Uterus (tissue), 4 donors: ENCODE results near the gene UGT1A7. TPM values are rescaled to one million over a fixed set of nuclear protein-coding genes. Genes with fewer than 3 reads are reported as not detected.
"Not testable (repeated sequence)": the region's sequence is repeated elsewhere in the genome, so short reads cannot be mapped to it uniquely, and the experiment has no call there.

Experiments used
- DNase-seq, 2 donors: peaks; one replicate each; pipeline ENCODE4 v3.0.0-alpha.2; 2019 to 2020
- H3K27ac ChIP-seq, 2 donors: fragments of 200-600 bp; sonication (generic); 1 replicate in 1 of 2; 2 replicates in 1 of 2; pipeline ENCODE4 v1.5.1; 2016 to 2018
- H3K27me3 ChIP-seq, 2 donors: fragments of 200-600 bp; sonication (generic); one replicate each; pipeline ENCODE4 v1.5.1; 2018 to 2019; ENCODE audit warnings: control low read depth in 1 of 2
- H3K36me3 ChIP-seq, 2 donors: fragments of 200-600 bp; sonication (generic); one replicate each; pipeline ENCODE4 v1.5.1; 2019; ENCODE audit warnings: control low read depth in 1 of 2
- H3K4me1 ChIP-seq, 2 donors: fragments of 200-600 bp; sonication (generic); one replicate each; pipeline ENCODE4 v1.5.1; 2018 to 2019; ENCODE audit warnings: control low read depth in 1 of 2
- H3K4me3 ChIP-seq, 2 donors: fragments of 200-600 bp; sonication (generic); 1 replicate in 1 of 2; 2 replicates in 1 of 2; pipeline ENCODE4 v1.5.1; 2018 to 2019; ENCODE audit warnings: mild to moderate bottlenecking in 1 of 2
- H3K9me3 ChIP-seq, 2 donors: fragments of 200-600 bp; sonication (generic); one replicate each; pipeline ENCODE4 v1.5.1; 2019; ENCODE audit warnings: control low read depth in 1 of 2
- POLR2A ChIP-seq, 2 donors: fragments of 450-650 bp; IDR thresholded peaks; one replicate each; pipeline ENCODE4 v1.6.1; 2016; ENCODE audit warnings: antibody characterized with exemption in 2 of 2, mild to moderate bottlenecking in 1 of 2, moderate library complexity in 1 of 2
- intact Hi-C: fragments of 100-400 bp; cut with DNase I; formaldehyde crosslinking; loops from one replicate; pipeline ENCODE4 v1.15.1; 2023; ENCODE audit warnings: low total_unique reads
- total RNA-seq, 4 donors: library from RNA; depleted of rRNA in 3 of 4; stranded (reverse); fragments of >200 nt in 3 of 4; gene quantifications; one replicate each; pipeline versions ENCODE4 v1.1.0 to v1.2.4, GENCODE V29; 2014 to 2023
- TF ChIP-seq, protein P1 (sequence below), 4 experiments: fragments of 200-600 bp in 2 of 4; fragments of 450-650 bp in 2 of 4; sonication (generic) in 2 of 4; IDR thresholded peaks; one replicate each; pipeline ENCODE4 v1.5.1; 2016 to 2019; ENCODE audit warnings: antibody characterized with exemption in 4 of 4, mild to moderate bottlenecking in 2 of 4, moderate library complexity in 1 of 4
- donor health status: DM: yes; HTN: yes; CAD: no.

Gene UGT1A7
- total RNA-seq, 4 donors from 2014 or later = 0.29 TPM; not detected in 3

DNA sequence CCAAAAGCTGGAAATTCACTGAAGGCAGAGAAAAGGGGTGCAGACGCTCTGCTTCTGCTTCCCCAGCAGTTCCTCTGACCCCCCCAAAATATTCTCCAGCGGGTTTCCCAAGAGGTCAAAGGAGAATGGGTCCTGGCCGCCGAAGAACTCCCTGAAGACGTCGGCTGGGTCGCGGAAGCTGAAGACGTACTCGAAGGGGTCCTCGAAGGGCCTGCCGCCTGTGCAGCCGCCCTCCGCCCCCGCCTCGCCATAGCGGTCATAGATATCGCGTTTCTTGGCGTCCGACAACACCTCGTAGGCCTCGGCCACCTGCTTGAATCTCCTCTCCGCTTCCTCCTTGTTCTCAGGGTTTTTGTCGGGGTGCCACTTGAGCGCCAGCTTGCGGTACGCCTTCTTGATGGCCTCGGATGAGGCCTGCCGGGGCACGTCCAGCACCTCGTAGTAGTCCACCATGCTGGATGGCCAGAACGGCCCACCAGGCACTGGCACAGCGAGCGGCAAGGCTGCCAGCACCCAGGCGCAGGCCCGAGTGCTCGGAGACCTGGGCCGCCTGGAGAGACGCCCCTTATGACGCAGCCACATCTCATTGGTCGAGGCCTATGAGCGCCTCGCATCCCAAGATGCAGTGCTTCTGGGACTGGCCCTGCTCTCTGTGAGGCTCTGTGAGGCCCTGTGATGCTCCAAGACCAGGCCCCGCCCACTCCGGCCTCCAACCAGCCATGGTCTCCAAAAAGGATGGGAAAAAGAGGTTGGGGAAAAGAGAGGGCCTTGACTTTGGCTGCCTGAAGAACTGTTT, 62.0 kb downstream of the UGT1A7 start:
- Histone ChIP-seq H3K4me3 (no peak overlapping the region), H3K9me3 (no peaks in the 10 kb centered on the region), H3K4me1 (no peaks in the 10 kb centered on the region), H3K27ac (no peak overlapping the region), H3K27me3 (no peaks in the 10 kb centered on the region), H3K36me3 (no peaks in the 10 kb centered on the region)
- no peak for TF ChIP-seq POLR2A (IDR thresholded peaks at IDR 0.05)
- intact Hi-C loops = no loop called here
- no peak for DNase-seq

- Histone ChIP-seq H3K27me3 (no peaks in the 10 kb centered on the region), H3K4me3 (no peak overlapping the region), H3K9me3 (no peaks in the 10 kb centered on the region), H3K27ac (no peak overlapping the region), H3K4me1 (no peaks in the 10 kb centered on the region), H3K36me3 (no peaks in the 10 kb centered on the region)
- intact Hi-C loops = no loop called here
- DNase-seq = no peak
- TF ChIP-seq, protein P1, sequence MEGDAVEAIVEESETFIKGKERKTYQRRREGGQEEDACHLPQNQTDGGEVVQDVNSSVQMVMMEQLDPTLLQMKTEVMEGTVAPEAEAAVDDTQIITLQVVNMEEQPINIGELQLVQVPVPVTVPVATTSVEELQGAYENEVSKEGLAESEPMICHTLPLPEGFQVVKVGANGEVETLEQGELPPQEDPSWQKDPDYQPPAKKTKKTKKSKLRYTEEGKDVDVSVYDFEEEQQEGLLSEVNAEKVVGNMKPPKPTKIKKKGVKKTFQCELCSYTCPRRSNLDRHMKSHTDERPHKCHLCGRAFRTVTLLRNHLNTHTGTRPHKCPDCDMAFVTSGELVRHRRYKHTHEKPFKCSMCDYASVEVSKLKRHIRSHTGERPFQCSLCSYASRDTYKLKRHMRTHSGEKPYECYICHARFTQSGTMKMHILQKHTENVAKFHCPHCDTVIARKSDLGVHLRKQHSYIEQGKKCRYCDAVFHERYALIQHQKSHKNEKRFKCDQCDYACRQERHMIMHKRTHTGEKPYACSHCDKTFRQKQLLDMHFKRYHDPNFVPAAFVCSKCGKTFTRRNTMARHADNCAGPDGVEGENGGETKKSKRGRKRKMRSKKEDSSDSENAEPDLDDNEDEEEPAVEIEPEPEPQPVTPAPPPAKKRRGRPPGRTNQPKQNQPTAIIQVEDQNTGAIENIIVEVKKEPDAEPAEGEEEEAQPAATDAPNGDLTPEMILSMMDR (IDR thresholded peaks at IDR 0.05) = no peak
- no peak for TF ChIP-seq POLR2A (IDR thresholded peaks at IDR 0.05)
Measured at GRCh38 chr2:233745073-233745755, 63.5 kb downstream of the UGT1A7 start.

DNA sequence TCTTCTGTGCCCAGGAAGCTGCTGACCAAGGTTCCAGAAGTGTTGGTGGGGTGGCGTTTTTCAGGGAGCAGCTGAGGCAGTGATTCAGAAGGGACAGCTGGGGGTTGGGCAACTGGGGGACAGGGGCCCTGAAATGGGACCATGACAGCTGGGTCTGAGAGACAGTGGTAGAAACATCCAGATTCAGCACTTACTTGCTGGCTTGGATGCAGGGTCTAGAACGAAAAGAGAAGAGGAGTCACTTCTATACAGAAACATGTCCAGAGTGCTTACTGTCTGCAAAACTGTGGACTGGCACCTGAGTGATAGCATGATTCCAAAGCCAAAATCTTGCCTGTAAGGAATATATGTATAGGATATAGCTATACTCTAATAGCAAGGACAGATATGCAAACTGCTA, 64.1 kb downstream of the UGT1A7 start:
- H3K4me1 ChIP-seq, H3K36me3 ChIP-seq, H3K27ac ChIP-seq, H3K27me3 ChIP-seq, DNase-seq, H3K4me3 ChIP-seq, intact Hi-C loops, H3K9me3 ChIP-seq: not testable (repeated sequence)

GRCh38 chr2:233746475-233747282, 65.0 kb downstream of the UGT1A7 start:
- no peaks in the 10 kb centered on the region for H3K27me3 ChIP-seq
- H3K27ac ChIP-seq = no peak overlapping the region
- DNase-seq = no peak
- H3K36me3 ChIP-seq = no peaks in the 10 kb centered on the region
- H3K4me1 ChIP-seq = no peaks in the 10 kb centered on the region
- no peaks in the 10 kb centered on the region for H3K9me3 ChIP-seq
- no peak overlapping the region for H3K4me3 ChIP-seq
- TF ChIP-seq, protein P1 (IDR thresholded peaks at IDR 0.05) = no peak
- no peak for TF ChIP-seq POLR2A (IDR thresholded peaks at IDR 0.05)
- intact Hi-C loops = no loop called here

GRCh38 chr2:233747283-233747544, 65.5 kb downstream of the UGT1A7 start:
- Histone ChIP-seq H3K4me1 (no peaks in the 10 kb centered on the region), H3K4me3 (no peak overlapping the region), H3K27me3 (no peaks in the 10 kb centered on the region), H3K27ac (no peak overlapping the region), H3K9me3 (no peaks in the 10 kb centered on the region), H3K36me3 (no peaks in the 10 kb centered on the region)
- DNase-seq = no peak
- intact Hi-C loops = no loop called here
- TF ChIP-seq, protein P1 (IDR thresholded peaks at IDR 0.05) = no peak
- no peak for TF ChIP-seq POLR2A (IDR thresholded peaks at IDR 0.05)

- H3K27ac ChIP-seq, intact Hi-C loops, DNase-seq, H3K27me3 ChIP-seq, H3K9me3 ChIP-seq, H3K4me1 ChIP-seq, H3K36me3 ChIP-seq, H3K4me3 ChIP-seq: not testable (repeated sequence)
Measured at GRCh38 chr2:233750689-233751088, 69.0 kb downstream of the UGT1A7 start.

DNA sequence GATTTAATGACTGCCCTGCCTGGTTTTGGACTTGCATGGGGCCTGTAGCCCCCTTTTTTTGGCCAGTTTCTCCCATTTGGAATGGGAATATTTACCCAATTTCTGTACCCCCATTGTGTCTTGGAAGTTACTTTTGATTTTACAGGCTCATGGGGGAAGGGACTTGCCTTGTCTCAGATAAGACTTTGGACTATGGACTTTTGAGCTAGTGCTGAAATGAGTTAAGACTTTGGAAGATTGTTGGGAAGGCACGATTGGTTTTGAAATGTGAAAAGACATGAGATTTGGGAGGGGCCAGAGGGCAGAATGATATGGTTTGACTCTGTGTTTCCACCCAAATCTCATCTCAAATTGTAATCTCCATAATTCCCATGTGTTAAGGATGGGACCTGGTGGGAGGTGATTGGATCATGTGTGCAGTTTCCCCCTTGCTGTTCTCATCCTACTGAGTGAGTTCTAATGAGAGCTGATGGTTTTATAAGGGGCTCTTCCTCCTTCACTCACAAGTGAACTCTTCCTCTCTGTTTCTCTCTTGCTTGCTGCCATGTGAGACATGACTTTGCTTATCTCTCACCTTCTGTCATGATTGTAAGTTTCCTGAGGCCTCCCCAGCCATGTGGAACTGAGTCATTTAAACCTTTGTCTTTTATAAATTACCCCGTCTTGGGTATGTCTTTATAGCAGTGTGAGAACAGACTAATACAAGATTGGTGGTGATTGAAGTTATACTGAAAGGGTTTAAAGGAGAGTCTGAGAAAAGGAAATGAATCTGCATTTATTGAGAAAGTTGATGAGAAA, 69.7 kb downstream of the UGT1A7 start:
- H3K27ac ChIP-seq, intact Hi-C loops, H3K9me3 ChIP-seq, H3K36me3 ChIP-seq, DNase-seq, H3K4me3 ChIP-seq, H3K27me3 ChIP-seq, H3K4me1 ChIP-seq: not testable (repeated sequence)
